CD4-positive, alpha-beta T cell treated with Interleukin-1 beta for 1 hour (primary cell): ENCODE results near the gene ORAI3.

Source experiments
- DNase-seq, 2 donors: peaks; one replicate each; pipeline ENCODE4 v3.0.0-alpha.2; 2020 to 2022

Gene ORAI3

DNA sequence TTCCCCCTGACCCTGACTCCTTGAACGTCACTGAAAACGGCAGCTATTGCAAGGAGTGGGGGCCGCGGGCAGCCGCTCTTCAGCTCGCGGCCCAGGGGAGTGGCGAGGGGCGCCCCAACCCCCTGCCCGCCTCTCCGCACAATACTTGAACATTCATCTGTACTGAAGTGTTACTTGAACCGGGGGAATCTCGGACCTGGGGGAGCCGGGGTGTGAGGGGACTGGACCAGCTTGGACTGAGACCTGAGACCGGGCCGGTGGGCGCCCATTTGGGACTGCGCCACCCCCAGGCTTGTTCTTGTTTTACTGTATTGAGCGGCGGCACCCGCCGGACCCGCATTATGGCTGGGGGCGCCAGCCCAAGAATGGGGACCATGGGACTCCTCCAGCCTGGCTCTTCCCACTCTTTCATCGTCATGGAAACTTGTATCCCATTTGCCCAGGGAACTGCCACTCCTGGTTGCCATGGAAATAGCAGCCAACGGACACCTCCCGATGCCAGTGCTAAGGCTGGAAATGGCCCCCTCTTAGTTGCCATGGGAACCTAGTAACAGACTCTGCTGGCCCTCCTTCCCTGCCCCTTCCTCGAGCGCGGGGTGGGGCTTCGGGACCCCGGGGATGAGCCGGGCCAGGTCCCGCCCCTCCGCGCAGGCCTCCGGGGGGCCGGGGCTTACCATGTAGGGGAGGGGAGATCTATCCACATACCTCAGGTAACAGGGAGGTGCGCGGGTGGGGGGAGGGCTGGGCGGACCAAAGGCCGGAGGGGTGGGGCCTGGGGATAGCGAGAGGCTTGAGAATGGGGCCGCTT lies 805 bp upstream of the ORAI3 start:
- peak; percentile 24 to 52 for DNase-seq

DNA sequence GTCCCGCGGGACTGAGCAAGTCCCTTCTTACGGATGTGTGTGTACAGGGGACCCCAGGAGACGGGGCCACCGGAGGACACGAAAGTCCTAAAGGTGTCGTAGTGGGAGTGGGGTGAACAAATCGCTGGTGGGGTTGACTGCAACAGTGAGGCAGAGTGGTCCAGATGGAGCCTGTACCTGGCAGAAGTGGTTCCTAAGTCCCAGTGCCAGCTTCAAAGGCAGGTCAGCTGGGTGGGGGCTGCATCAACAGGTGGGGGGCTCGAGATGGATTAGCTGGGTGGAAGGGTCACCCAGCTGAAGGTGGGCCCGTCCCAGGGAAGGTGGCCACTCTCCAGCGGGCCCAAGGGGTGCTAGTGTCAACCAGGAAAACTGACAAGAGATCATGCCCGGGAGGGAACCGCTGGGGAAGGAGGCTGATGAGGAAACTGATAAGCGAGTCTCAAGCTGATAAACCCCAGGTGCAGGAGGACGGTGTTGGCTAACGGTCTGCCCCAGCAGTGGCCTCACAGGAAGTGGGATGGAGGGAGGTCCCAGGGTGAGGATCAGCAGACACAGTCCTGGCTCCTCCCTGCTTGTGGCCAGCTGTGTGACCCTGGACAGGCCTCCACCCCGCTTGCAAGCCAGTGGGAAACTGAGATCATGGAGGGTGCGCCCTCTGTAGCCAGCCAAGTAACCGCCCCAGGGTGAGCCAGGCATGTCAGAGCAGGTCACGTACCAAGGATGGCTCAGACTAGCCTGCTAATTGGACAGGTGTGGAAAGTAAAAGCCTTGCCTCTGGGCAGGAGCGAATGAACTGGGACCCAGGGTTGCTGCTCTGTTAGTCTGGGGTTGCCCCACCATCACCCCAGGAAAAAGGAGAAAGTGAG lies 1.0 kb downstream of the ORAI3 start:
- DNase-seq, result peak; percentile 23 to 47

DNA sequence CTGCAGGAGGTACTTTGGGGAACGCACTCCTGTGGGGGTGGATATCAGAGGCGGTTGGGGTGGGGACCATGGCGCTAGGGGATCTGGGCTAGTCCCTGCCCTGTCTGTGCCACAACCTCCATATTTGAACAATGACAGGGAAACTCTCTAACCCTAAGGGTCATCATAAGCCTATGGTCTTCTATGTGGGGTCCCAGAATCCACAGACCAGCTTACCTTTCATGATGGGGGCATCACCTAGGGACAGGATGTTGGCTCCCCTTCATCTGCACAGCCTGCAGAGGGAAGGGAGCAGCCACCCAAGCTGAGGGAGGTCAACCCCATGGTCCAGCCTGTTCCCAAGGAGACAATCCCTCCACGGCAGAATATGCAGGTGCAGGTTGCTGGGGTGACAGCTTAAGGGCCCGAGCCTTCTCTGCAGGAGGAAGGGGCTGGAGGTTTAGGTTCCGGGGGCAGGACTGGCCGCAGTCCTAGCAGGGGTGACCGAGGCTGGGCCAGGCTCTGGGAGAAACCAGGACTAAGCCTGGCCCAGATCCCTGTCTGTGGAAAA lies 1.7 kb downstream of the ORAI3 start:
- DNase-seq, result no peak

DNA sequence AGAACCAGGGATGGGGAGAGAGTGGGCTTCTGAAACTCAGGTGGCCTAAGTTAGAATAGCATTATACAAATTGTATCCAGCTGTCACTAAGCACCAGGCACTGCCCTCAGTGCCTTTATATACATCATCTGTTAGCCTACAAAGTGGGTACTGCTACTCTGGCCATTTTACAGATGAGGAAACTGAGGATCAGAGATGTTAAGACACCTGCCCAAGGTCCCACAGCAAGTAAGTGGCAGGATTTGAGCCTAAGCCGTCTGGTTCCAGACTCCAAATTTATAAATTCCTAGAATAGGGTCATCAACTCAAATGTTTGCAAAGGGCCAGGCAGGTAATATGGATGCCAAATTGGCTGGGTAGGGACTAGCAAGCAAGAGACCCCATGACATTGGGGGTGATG lies 2.3 kb downstream of the ORAI3 start:
- no peak for DNase-seq

DNA sequence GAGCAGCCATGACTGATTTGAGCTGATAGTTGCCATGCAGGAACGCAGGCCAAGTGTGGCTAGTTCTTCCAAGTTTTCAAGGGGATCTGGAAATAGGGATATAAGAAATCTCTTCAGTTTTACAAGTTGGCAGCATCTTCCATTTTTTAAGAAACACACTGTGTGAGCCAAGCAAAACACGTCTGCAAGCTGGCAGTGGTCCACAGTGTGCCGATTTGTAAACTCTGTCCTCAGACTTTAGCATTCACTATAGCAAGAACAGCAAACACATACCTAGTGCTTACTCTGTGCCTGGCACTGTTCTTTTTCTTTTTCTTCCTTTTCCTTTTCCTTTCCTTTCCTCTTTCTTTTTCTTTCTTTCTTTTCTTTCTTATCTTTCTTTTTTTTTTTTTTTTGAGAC lies 2.9 kb downstream of the ORAI3 start:
- no peak for DNase-seq

DNA sequence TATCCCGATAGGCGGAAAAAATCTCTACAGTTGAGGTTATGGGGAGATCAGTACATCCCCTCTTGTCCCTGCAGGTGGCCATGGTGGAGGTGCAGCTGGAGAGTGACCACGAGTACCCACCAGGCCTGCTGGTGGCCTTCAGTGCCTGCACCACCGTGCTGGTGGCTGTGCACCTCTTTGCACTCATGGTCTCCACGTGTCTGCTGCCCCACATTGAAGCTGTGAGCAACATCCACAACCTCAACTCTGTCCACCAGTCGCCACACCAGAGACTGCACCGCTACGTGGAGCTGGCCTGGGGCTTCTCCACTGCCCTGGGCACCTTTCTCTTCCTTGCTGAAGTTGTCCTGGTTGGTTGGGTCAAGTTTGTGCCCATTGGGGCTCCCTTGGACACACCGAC lies 4.2 kb downstream of the ORAI3 start:
- no peak for DNase-seq

DNA sequence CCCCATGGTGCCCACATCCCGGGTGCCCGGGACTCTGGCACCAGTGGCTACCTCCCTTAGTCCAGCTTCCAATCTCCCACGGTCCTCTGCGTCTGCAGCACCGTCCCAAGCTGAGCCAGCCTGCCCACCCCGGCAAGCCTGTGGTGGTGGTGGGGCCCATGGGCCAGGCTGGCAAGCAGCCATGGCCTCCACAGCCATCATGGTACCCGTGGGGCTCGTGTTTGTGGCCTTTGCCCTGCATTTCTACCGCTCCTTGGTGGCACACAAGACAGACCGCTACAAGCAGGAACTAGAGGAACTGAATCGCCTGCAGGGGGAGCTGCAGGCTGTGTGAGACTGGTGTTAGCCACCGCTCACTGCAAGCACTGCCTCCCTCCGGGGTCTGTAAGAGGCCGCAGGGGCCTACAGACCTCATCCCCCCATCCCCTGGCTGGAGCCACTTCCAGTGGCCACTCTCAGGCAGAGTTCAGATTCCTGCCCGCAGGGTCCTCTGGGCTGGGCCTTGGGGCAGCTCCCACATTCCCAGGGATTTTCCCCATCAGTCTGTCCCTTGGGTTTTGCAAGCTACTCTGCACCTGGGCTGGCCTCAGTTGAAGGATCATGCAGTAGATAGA lies 4.8 kb downstream of the ORAI3 start:
- DNase-seq, result peak; percentile 69 to 72

DNA sequence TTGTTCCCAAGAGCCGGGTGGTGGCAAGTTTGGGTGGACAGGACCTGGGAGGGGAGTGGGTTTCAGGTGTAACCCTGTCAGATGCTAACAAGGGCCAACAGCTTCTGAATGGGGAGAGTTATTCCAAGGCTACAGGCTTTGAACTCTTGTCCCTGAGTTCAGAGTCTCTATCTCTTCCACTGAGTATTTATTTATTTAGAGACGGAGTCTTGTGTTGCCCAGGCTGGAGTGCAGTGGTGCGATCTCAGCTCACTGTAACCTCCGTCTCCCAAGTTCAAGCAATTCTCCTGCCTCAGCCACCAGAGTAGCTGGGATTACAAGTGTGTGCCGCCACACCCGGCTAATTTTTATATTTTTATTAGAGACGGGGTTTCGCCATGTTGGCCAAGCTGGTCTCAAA lies 6.1 kb downstream of the ORAI3 start:
- DNase-seq, result no peak

DNA sequence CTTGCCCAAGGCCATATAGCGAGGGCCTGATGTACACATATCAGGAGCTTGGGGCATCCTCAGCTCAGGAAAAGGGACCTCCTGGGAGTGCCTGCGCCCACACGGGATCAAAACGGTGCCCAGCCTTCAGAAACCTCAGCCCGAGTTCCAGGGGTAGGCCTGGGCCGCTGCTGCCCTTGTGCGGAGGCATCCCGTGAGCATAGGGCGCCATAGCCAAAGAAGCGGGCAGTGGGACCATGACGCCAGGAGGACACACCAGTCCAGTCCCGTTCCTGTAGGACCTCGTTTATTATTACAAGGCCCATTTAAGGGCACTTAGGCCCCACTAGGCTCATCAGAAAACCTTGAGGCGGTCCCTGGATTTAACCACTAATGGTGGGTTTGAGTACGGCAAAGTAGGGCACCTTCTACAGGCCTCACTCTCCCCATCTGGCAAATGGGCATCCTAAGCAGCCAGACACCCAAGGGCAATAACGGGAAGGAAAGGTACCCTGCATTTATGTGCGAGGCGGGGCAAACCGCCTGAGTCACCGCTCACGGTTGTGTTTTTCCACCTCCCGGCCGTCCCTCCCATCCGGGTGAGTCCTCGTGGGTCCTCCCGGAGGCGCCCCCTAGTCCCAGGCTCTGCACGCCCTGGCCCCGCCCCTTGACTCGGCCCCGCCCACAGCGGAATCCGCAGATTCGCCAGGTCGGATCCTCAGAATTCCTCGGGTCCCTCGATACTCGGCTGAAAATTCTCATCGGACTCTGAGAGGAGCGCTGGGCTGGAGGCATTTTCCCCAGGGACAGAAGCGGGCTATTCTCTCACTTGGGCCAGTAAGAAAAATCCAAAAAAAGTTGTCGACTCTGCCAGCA lies 8.0 kb downstream of the ORAI3 start:
- peak; percentile 81 to 84 for DNase-seq

DNA sequence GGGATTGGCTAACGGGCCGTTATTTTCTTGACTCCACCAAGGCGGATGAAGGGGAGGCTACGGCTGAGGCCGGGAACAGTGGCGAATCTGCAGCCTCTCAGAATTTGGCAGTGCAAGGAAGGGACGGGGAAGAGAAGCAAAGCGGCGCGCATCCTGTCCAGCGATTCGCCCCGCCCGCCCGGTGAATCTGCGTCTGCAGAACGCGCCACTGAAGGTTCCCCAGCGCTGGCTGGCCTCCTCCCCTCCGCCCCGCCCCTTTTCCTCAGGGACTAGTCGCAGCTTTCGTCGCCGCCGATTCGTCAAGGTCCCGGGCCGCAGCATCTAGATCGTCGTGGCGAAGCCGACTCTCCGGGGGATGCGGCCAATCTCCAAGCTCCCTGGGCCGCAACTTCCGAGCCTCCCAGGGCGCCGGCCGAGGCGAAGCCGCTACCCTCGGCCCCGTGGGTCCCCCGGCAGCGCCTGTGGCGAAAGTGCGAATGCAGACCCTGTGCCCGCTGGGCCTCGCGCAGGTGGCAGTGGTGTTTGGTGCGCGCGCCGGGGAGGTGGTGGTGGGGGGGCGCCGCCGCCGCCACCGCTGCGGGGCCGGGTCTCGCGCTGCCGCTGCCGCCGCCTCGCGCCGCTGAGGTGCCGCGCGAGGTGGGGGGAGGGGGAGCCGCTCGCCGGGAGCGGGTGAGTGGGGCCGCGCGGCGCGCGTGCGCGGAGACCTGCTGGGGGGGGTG lies 8.7 kb downstream of the ORAI3 start, which contains the start of gene SETD1A:
SETD1A (plus strand) TSS at position 299 of the 719 bp plus-strand sequence. CDS start 978 bp downstream, outside the sequence.
- peak; percentile 96 to 97 for DNase-seq

DNA sequence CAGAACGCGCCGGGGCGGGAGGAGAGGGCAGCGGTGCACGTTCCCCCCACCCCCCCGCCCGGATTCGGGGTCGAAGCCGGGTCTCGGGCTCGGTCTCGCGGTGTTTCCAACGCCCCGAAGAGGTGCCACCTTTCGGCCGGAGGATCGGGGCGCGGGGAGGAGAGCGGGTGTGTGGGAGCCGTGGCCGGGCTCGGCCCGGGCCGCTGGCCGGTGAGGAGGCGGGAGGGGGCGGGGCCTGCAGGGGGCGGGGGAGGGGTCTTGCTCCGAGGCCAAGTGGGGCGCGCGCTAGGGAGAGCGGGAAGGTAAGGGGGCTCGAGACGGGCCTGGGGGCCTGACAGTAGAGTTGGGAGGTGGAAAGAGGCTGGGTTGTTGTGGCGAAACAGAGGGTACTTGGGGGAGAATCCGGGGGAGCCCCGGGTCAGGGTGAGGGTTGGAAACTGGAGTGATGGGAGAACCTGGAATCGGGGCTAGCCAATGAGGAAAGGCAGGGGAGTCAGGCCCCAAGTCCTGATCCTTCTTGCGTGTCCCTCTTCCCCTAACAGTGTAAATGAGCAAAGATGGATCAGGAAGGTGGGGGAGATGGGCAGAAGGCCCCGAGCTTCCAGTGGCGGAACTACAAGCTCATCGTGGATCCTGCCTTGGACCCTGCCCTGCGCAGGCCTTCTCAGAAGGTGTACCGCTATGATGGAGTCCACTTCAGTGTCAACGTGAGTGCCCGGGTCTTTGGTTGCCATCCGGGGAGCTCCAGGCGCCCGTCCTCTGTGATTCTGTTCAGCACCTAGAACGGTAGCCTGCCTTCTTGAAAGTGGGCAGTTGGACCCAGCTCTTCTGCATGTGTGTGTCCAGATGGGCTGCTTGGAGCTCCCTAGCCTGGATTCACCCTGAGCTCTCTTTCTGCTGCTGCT lies 9.6 kb downstream of the ORAI3 start:
- no peak for DNase-seq

DNA sequence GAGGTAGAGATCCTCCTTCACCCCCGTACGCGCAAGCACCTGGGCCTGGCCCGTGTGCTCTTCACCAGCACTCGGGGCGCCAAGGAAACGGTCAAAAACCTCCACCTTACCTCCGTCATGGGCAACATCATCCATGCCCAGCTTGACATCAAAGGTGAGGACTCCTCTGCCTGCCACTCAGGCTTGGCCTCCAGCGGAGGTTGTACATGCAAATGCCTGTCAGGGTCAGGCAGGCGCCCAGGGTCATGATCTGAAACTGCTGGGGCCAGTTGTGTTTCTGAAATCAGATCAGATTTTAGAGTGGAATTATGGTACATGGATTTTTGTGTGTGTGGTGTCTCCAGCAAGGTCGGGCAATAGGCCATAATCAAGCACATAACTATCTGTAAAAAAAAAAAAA lies 12.5 kb downstream of the ORAI3 start:
- DNase-seq, result no peak

DNA sequence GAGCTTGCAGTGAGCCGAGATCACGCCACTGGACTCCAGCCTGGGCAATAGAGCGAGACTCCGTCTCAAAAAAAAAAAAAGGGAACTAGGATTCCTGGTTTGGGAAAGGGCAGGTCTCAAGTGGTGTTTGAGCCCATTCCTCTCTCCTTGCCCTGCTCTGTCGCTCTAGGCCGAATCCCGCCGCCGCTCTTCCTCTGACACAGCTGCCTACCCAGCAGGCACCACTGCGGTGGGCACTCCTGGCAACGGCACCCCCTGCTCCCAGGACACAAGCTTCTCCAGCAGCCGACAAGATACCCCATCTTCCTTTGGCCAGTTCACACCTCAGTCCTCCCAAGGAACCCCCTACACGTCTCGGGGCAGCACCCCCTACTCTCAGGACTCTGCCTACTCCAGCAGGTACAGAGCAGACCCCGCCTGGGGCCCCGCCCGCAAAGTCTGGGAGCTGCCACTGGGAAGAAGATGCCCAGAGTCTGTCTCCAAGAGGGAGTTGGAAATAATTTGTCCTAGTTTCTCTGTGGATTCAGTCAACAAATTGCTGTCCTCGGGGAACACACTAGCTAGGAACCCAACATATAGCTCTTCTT lies 15.2 kb downstream of the ORAI3 start:
- DNase-seq, result no peak

DNA sequence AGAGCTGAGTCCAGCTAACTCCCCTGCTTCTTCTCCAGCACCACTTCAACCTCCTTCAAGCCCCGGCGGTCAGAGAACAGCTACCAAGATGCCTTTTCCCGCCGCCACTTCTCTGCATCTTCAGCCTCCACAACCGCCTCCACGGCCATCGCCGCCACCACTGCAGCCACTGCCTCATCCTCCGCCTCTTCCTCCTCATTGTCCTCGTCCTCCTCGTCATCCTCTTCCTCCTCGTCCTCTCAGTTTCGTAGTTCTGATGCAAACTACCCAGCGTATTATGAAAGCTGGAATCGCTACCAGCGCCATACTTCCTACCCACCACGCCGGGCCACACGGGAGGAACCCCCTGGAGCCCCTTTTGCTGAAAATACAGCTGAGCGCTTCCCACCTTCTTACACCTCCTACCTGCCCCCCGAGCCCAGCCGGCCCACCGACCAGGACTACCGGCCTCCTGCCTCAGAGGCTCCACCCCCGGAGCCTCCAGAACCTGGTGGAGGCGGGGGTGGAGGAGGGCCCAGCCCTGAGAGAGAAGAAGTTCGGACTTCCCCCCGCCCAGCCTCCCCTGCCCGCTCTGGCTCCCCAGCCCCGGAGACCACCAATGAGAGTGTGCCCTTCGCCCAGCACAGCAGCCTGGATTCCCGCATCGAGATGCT lies 15.8 kb downstream of the ORAI3 start:
- DNase-seq, result no peak

DNA sequence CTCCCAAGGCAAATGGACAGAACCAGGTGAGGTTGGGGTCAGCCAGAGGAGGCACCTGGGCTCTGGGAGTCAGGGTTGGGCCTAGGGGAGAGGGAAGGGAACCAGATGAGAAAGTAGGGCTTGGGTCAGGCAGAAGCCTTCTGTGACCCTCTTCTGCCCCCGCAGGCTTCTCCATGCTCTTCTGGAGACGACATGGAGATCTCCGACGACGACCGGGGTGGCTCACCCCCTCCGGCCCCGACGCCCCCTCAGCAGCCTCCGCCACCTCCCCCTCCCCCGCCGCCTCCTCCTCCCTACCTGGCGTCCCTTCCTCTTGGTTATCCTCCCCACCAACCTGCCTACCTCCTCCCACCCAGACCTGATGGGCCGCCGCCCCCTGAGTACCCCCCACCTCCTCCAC lies 16.6 kb downstream of the ORAI3 start:
- DNase-seq, result no peak

DNA sequence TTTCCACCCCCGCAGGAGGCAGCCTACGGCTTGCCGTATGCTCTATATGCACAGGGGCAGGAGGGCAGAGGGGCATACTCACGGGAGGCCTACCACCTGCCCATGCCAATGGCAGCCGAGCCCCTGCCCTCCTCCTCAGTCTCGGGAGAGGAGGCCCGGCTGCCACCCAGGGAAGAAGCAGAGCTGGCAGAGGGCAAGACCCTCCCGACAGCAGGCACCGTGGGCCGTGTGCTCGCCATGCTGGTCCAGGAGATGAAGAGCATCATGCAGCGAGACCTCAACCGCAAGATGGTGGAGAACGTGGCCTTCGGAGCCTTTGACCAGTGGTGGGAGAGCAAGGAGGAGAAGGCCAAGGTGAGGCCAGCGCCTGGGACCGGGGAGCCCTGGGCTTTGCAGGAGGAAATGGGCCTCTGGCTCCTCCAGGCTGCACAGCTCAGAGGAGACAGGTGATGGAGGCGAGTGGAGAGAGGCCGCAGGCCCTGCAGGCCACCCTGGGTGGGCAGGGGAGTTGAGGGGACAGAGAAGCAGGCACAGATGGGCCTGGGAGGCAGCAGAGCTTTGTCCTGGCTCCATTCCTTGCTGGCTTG lies 17.3 kb downstream of the ORAI3 start:
- no peak for DNase-seq

DNA sequence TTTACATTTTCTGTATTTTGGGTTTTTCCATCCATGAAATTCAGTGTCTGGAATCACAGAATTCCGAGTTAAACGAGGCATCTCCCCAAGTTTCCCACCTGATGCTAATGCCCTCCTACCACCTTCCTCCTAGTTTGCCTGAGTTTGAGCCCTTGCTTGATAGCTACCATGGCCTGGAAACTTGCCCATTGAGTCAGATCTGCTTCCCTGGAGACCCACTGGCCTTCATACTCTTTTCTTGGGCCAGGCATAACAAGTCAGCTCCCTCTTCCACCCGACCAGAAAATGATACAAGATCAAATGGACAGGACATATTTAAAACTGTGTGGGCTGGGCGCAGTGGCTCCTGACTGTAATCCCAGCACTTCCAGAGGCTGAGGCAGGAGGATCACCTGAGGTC lies 18.9 kb downstream of the ORAI3 start:
- DNase-seq, result no peak

DNA sequence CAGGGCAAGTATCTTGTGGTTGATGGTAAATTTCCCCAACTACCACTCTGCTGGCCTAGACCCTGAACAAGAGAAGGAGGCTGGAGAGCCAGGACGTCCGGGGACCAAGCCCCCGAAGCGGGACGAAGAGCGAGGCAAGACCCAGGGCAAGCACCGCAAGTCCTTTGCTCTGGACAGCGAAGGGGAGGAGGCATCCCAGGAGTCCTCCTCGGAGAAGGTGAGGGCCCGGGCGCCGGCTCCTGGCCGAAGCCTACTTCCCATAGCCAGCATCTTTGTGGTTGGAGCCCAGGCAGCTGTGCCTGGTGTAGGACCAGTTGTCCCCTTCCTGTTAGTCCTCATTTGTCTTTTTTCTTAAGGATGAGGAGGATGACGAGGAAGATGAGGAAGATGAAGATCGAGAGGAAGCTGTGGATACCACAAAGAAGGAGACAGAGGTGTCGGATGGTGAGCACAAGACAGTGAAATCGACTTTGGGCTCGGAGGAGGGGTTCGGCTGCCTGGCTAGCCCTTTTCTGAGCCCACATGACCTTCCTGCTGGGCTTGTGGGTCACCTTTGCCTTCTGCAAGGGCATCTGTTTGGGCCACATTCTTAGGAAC lies 20.5 kb downstream of the ORAI3 start:
- no peak for DNase-seq

DNA sequence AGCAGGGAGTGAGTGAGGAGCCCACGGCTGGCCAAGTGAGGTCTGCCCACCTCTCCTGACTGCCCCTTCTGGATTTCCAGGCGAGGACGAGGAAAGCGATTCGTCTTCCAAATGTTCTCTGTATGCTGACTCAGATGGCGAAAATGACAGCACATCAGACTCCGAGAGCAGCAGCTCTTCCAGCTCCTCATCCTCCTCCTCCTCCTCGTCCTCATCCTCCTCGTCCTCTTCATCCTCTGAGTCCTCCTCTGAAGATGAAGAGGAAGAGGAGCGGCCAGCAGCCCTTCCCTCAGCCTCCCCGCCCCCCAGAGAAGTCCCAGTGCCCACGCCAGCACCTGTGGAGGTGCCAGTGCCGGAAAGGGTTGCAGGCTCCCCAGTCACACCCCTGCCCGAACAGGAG lies 22.4 kb downstream of the ORAI3 start:
- DNase-seq, result no peak
